HepG2 (cell line): ENCODE results near the gene STOML1. TPM values are rescaled to one million over a fixed set of nuclear protein-coding genes. Genes with fewer than 3 reads are reported as not detected.

ENCODE experiments used
- ATAC-seq: fragments of 200-7000 bp; cut with Tn5 transposase; 3 replicates; pipeline ENCODE4 v1.9.1; 2020; ENCODE audit warnings: mild to moderate bottlenecking, moderate library complexity
- BruUV-seq: library from RNA; stranded (reverse); fragments of 400-500 nt; replicated peaks from 2 replicates; lab custom pipeline; 2021; lab: Mats Ljungman, UMichigan
- CTCF ChIA-PET: fragments of 300-600 bp; formaldehyde crosslinking; extraction: SDS; loops from one replicate; lab custom pipeline; 2021; ENCODE audit warnings: low total read pairs, inconsistent platforms, low intra/inter-chr PET ratio; lab: Yijun Ruan, JAX
- POLR2A ChIA-PET: fragments of 350-600 bp; sonication (Branson Sonifier 250); formaldehyde crosslinking; loops from one replicate; lab custom pipeline; 2020; ENCODE audit warnings: antibody characterized with exemption, inconsistent platforms; lab: Yijun Ruan, JAX
- DNase-seq: peaks from one replicate; pipeline ENCODE4 v3.0.0-alpha.2; 2015; ENCODE audit warnings: low spot score
- FAIRE-seq: peaks from 3 replicates; lab custom pipeline; 2011; peaks lifted over from hg19 to GRCh38; lab: Jason Lieb, UNC
- H2AFZ ChIP-seq: one replicate; pipeline ENCODE4 v1.6.1; 2011; ENCODE audit warnings: low read length, inconsistent platforms
- H3K27ac ChIP-seq: fragments of 300-600 bp; 3 replicates; pipeline ENCODE4 v1.8.0; 2011; ENCODE audit warnings: mixed run types, mild to moderate bottlenecking, mixed read lengths, low read length, inconsistent platforms; ENCODE audit not compliant: insufficient read depth; ENCODE audit errors: extremely low read length
- H3K27me3 ChIP-seq, 2 experiments: fragments of 200-600 bp in 1 of 2; 2 replicates in 1 of 2; 3 replicates in 1 of 2; pipeline versions ENCODE4 v1.6.0 to v1.8.0; 2011; ENCODE audit warnings: low read length in 2 of 2, mild to moderate bottlenecking in 2 of 2, moderate library complexity in 2 of 2, inconsistent platforms in 1 of 2; ENCODE audit not compliant: insufficient read depth in 2 of 2, control insufficient read depth in 1 of 2
- H3K36me3 ChIP-seq, 2 experiments: fragments of 200-600 bp in 1 of 2; replicated peaks in 1 of 2; 2 replicates in 1 of 2; 3 replicates in 1 of 2; pipeline versions ENCODE4 v1.5.1 to v1.8.0; 2011; ENCODE audit warnings: low read length in 2 of 2, inconsistent platforms in 1 of 2; ENCODE audit not compliant: insufficient read depth in 2 of 2, control insufficient read depth in 1 of 2
- H3K4me1 ChIP-seq: 2 replicates; pipeline ENCODE4 v1.5.1; 2012; ENCODE audit warnings: low read length, inconsistent platforms; ENCODE audit not compliant: insufficient read depth
- H3K4me2 ChIP-seq: 2 replicates; pipeline ENCODE4 v1.6.0; 2011; ENCODE audit warnings: low read depth, low read length, inconsistent platforms
- H3K4me3 ChIP-seq, 3 experiments: fragments of 200-600 bp in 1 of 3; sonication (generic), shearing (Covaris generic) in 1 of 3; replicated peaks in 1 of 3; 2 replicates each; pipeline ENCODE4 v1.5.1; 2011 to 2016; ENCODE audit warnings: low read length in 3 of 3, inconsistent platforms in 2 of 3, low read depth in 2 of 3, mild to moderate bottlenecking in 2 of 3, control low read depth in 1 of 3, mixed read lengths in 1 of 3; ENCODE audit not compliant: insufficient read depth in 1 of 3
- H3K79me2 ChIP-seq: one replicate; pipeline ENCODE4 v1.6.1; 2011; ENCODE audit warnings: low read length, inconsistent platforms; ENCODE audit not compliant: insufficient read depth
- H3K9ac ChIP-seq: 2 replicates; pipeline ENCODE4 v1.6.0; 2011; ENCODE audit warnings: mild to moderate bottlenecking, low read depth, low read length, inconsistent platforms; ENCODE audit not compliant: insufficient read depth
- H3K9me3 ChIP-seq: 2 replicates; pipeline ENCODE4 v1.5.1; 2012; ENCODE audit warnings: mild to moderate bottlenecking, low read length
- H4K20me1 ChIP-seq: 2 replicates; pipeline ENCODE4 v1.6.0; 2011; ENCODE audit warnings: inconsistent platforms, mild to moderate bottlenecking, low read length, moderate library complexity; ENCODE audit not compliant: insufficient read depth
- ASH2L ChIP-seq: fragments of 300-600, 200-600 bp; sonication (generic); IDR thresholded peaks from 2 replicates; pipeline ENCODE4 v1.7.0; 2017; ENCODE audit warnings: low read depth, mild to moderate bottlenecking, moderate library complexity, mixed read lengths, low read length; ENCODE audit not compliant: insufficient read length
- FOXK1 ChIP-seq: sonication (generic); formaldehyde crosslinking; IDR thresholded peaks from 2 replicates; pipeline ENCODE4 v1.4.0; 2020; ENCODE audit warnings: low read depth, missing genetic modification reagents, borderline replicate concordance
- FOXP4 ChIP-seq: sonication (generic); formaldehyde crosslinking; IDR thresholded peaks from 2 replicates; pipeline ENCODE4 v1.4.0; 2020; ENCODE audit warnings: missing genetic modification reagents
- HOXA9 ChIP-seq: sonication (generic); formaldehyde crosslinking; IDR thresholded peaks from 2 replicates; pipeline ENCODE4 v1.8.1; 2022; ENCODE audit warnings: missing genetic modification reagents, mild to moderate bottlenecking, moderate library complexity, borderline replicate concordance
- MTF2 ChIP-seq: sonication (generic); formaldehyde crosslinking; IDR thresholded peaks from 2 replicates; pipeline ENCODE4 v1.5.0; 2020; ENCODE audit warnings: missing genetic modification reagents, borderline replicate concordance
- ZBTB34 ChIP-seq: sonication (generic); formaldehyde crosslinking; IDR thresholded peaks from 2 replicates; pipeline ENCODE4 v1.8.0; 2022; ENCODE audit warnings: mild to moderate bottlenecking, missing genetic modification reagents
- ZFX ChIP-seq: sonication (generic); formaldehyde crosslinking; IDR thresholded peaks from 2 replicates; pipeline ENCODE4 v1.4.0; 2020; ENCODE audit warnings: mild to moderate bottlenecking, low read depth, missing genetic modification reagents, moderate library complexity
- ZNF354B ChIP-seq: sonication (generic); formaldehyde crosslinking; IDR thresholded peaks from 2 replicates; pipeline ENCODE4 v1.8.0; 2022; ENCODE audit warnings: mild to moderate bottlenecking, missing genetic modification reagents
- ZNF468 ChIP-seq: sonication (generic); formaldehyde crosslinking; IDR thresholded peaks from 2 replicates; pipeline ENCODE4 v1.8.0; 2022; ENCODE audit warnings: mild to moderate bottlenecking, moderate library complexity, missing genetic modification reagents
- ZNF768 ChIP-seq: sonication (generic); formaldehyde crosslinking; IDR thresholded peaks from 2 replicates; pipeline ENCODE4 v1.4.0; 2020; ENCODE audit warnings: missing genetic modification reagents
- WGBS: methylation state at CpG from one replicate; pipeline ENCODE4 v1.1.6; 2017; ENCODE audit warnings: low lambda C conversion rate; 5-methylcytosine and 5-hydroxymethylcytosine counted together
- in situ Hi-C: cut with HindIII; loops from 2 replicates; pipeline ENCODE4 v1.10.0; 2017; ENCODE audit warnings: low pct_unique_long_range_greater_than_20kb; ENCODE audit not compliant: extremely low pct_ligation_motif_present
- intact Hi-C: fragments of 100-400 bp; cut with micrococcal nuclease; formaldehyde crosslinking; loops from one replicate; pipeline ENCODE4 v1.10.0; 2022; ENCODE audit not compliant: unreplicated experiment
- polyA plus RNA-seq, 8 experiments: library from polyadenylated mRNA; depleted of rRNA in 3 of 8; stranded (reverse) in 7 of 8; unstranded in 1 of 8; fragments of >200 nt; fragmentation: Illumina TruSeq in 4 of 8; extraction: Trizol in 4 of 8; gene quantifications; 2 replicates each; pipeline versions ENCODE4 v1.2.1 to v1.2.3, GENCODE V29; 2011 to 2016; ENCODE audit warnings: low read depth in 4 of 8, missing spikeins in 1 of 8, mixed read lengths in 1 of 8; ENCODE audit not compliant: insufficient read depth in 1 of 8
- total RNA-seq, 5 experiments: library from RNA; depleted of rRNA; stranded (reverse); fragments of >200 nt; fragmentation: Illumina TruSeq; extraction: Trizol; gene quantifications; 2 replicates each; pipeline ENCODE4 v1.2.3, GENCODE V29; 2016; ENCODE audit warnings: low read depth in 1 of 5
- TF ChIP-seq, protein P1 (sequence below): IDR thresholded peaks from 2 replicates; pipeline ENCODE4 v1.6.1; 2016

STOML1 gene
- total and polyA plus RNA-seq, 2 of the 13 experiments (the other 11 are each of a cell fraction or from before 2014, with no cell fraction given), result 3.5 to 3.7 TPM

DNA sequence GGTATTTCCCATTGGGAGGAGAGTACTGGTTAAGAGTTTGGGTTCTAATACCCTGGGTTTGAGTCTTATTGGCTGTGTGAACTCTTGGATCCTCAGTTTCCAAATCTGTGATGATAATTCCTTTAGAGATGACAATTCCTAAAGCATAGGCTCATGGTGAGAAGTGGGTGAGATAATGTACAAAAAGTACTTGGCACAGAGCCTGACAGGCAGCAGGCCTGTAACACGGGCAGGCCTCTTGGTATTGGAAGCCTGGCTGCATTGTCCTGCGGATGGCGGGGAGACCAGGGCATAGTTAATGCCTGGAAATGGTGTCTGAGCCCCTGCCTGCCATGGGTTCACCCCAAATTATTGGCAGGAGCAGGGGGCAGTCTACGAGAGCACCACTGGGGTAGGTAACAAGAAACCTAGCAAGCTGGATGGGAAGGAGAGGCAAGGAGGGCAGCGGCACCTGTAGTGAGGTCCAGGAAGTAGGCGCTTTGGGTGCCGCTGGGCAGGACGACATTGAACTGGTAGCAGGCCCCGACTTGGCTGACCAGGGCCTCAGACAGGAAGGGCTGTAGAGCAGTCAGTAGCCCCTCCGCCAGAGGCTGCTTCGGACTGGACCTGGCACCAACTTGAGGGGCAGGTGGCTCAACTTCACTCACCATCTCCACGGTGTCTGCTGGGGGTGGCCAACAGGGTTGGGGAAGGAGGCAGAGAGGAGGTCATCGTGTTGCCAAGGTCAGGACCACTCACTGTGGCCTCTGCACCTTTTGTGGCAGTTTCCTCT is 7.7 kb downstream of the STOML1 start:
- Histone ChIP-seq H3K79me2 (no peaks in the 10 kb centered on the region), H3K36me3 (no peaks in the 10 kb centered on the region; a peak in 1 of 5 replicates), H4K20me1 (no peaks in the 10 kb centered on the region), H3K9me3 (no peaks in the 10 kb centered on the region)
- ChIA-PET CTCF (no interaction called here), POLR2A (no interaction called here)
- in situ Hi-C loops, result no loop called here
- no peak for FAIRE-seq
- BruUV-seq, result no TSS peak
- TF ChIP-seq ZNF768 (no peak), ASH2L (no peak), ZNF354B (no peak), FOXK1 (CRISPR knock-in tag) (no peak), ZBTB34 (CRISPR knock-in tag) (no peak), HOXA9 (no peak), ZFX (no peak), FOXP4 (CRISPR knock-in tag) (no peak), ZNF468 (CRISPR knock-in tag) (no peak), MTF2 (CRISPR knock-in tag) (no peak)
- TF ChIP-seq, protein P1, sequence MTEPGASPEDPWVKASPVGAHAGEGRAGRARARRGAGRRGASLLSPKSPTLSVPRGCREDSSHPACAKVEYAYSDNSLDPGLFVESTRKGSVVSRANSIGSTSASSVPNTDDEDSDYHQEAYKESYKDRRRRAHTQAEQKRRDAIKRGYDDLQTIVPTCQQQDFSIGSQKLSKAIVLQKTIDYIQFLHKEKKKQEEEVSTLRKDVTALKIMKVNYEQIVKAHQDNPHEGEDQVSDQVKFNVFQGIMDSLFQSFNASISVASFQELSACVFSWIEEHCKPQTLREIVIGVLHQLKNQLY (CRISPR knock-in tag), result no peak
- TF ChIP-seq, all 625 proteins: peak for 0
- H3K9ac ChIP-seq, result no peak overlapping the region
- H2AFZ ChIP-seq, result no peak overlapping the region
- no peaks in the 10 kb centered on the region; a peak in 1 of 5 replicates for H3K27me3 ChIP-seq
- no peak overlapping the region for H3K27ac ChIP-seq
- ATAC-seq (no peak), DNase-seq (no peak)
- no peaks in the 10 kb centered on the region for H3K4me1 ChIP-seq
- no peak overlapping the region for H3K4me2 ChIP-seq
- WGBS, result 83% methylated on average over 12 of the region's 13 CpGs
- intact Hi-C loops, result no loop called here
- H3K4me3 ChIP-seq, result no peak overlapping the region
